ENCODE results near the gene ITIH1.
"Not testable (repeated sequence)": the region's sequence is repeated elsewhere in the genome, so short reads cannot be mapped to it uniquely, and the experiment has no call there.

ITIH1 gene, protein sequence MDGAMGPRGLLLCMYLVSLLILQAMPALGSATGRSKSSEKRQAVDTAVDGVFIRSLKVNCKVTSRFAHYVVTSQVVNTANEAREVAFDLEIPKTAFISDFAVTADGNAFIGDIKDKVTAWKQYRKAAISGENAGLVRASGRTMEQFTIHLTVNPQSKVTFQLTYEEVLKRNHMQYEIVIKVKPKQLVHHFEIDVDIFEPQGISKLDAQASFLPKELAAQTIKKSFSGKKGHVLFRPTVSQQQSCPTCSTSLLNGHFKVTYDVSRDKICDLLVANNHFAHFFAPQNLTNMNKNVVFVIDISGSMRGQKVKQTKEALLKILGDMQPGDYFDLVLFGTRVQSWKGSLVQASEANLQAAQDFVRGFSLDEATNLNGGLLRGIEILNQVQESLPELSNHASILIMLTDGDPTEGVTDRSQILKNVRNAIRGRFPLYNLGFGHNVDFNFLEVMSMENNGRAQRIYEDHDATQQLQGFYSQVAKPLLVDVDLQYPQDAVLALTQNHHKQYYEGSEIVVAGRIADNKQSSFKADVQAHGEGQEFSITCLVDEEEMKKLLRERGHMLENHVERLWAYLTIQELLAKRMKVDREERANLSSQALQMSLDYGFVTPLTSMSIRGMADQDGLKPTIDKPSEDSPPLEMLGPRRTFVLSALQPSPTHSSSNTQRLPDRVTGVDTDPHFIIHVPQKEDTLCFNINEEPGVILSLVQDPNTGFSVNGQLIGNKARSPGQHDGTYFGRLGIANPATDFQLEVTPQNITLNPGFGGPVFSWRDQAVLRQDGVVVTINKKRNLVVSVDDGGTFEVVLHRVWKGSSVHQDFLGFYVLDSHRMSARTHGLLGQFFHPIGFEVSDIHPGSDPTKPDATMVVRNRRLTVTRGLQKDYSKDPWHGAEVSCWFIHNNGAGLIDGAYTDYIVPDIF

DNA sequence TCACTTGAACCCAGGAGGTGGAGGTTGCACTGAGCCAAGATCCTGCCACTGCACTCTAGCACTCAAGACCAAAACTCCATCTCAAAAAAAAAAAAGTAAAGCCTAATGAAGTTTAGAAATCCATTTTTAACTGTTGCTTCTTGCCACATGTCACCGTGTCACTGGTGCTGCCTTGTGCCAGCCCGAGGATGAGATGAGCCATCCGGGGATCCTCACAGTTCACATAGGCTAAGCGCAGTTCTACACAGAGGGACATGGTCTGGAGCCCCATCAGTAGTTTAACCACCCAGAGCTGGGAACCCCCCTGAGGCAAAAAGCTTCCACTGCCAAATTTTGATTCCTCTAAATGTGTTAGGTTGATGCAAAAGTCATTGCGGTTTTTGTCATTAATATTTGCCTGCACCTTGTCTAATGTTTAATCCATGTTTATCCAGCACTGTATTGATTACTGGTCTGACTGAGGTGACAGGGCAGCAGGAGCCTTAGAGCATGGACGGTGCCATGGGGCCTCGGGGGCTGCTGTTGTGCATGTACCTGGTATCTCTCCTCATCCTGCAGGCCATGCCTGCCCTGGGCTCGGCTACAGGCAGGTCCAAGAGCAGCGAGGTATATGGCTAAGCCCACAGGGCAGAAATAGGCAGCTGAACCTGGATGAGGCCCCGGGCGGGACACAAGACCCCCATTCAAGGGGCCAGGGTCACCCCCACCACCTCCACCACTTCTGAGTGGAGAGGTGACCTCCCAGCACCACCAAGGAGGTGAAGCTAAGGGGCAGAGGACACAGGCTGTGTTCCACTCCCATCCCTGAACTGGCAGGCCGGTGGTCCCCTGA is at the start of gene ITIH1:
Gene ITIH1, plus strand, starts transcription at position 473 of the 832 bp plus-strand sequence. Its CDS starts 17 bp downstream, at position 490.
- no peak for DNase-seq (ENCODE audit: low read depth)
- TF ChIP-seq, protein P1, sequence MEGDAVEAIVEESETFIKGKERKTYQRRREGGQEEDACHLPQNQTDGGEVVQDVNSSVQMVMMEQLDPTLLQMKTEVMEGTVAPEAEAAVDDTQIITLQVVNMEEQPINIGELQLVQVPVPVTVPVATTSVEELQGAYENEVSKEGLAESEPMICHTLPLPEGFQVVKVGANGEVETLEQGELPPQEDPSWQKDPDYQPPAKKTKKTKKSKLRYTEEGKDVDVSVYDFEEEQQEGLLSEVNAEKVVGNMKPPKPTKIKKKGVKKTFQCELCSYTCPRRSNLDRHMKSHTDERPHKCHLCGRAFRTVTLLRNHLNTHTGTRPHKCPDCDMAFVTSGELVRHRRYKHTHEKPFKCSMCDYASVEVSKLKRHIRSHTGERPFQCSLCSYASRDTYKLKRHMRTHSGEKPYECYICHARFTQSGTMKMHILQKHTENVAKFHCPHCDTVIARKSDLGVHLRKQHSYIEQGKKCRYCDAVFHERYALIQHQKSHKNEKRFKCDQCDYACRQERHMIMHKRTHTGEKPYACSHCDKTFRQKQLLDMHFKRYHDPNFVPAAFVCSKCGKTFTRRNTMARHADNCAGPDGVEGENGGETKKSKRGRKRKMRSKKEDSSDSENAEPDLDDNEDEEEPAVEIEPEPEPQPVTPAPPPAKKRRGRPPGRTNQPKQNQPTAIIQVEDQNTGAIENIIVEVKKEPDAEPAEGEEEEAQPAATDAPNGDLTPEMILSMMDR (conservative IDR thresholded peaks at IDR 0.05; ENCODE audit: low read depth, low read length) = no peak
- H3K4me3 ChIP-seq (ENCODE audit: low read length) = no peak within 1 kb of the TSS

- DNase-seq (ENCODE audit: low read depth) = not testable (repeated sequence)
Observed at GRCh38 chr3:52728753-52729152, 48.6 kb upstream of the ITIH1 start.

DNA sequence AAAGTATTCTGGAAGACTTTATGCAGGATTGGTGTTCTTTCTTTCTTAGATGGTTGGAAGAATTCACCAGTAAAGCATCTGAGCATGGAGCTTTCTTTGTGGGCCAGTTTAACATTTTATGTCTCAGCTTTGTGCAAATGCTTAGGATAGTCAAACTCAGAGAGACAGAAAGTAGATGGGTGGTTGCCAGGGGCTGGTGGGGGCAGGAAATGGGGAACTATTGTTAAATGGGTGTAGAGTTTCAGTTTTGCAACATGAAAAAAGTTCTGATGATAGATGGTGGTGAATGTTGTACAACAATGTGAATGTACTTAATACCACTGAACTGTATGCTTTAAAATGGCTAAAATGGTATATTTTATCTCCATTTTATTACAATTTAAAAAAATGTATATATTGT is 46.7 kb upstream of the ITIH1 start:
- no peak overlapping the region for H3K4me3 ChIP-seq (ENCODE audit: low read length)
- no peak for DNase-seq (ENCODE audit: low read depth)
- TF ChIP-seq, protein P1 (conservative IDR thresholded peaks at IDR 0.05; ENCODE audit: low read depth, low read length) = no peak

More at GRCh38 chr3:52728753-52729152, 48.6 kb upstream of the ITIH1 start:
- H3K4me3 ChIP-seq (ENCODE audit: low read length) = not testable (repeated sequence)

- TF ChIP-seq, protein P1 (conservative IDR thresholded peaks at IDR 0.05; ENCODE audit: low read depth, low read length) = no peak
- DNase-seq (ENCODE audit: low read depth) = no peak
- no peak overlapping the region for H3K4me3 ChIP-seq (ENCODE audit: low read length)
Observed at GRCh38 chr3:52731590-52731989, 45.8 kb upstream of the ITIH1 start.

GRCh38 chr3:52733256-52733891 is 44.0 kb upstream of the ITIH1 start:
- no peak for DNase-seq (ENCODE audit: low read depth)
- TF ChIP-seq, protein P1 (conservative IDR thresholded peaks at IDR 0.05; ENCODE audit: low read depth, low read length) = no peak
- H3K4me3 ChIP-seq (ENCODE audit: low read length) = no peak overlapping the region

DNA sequence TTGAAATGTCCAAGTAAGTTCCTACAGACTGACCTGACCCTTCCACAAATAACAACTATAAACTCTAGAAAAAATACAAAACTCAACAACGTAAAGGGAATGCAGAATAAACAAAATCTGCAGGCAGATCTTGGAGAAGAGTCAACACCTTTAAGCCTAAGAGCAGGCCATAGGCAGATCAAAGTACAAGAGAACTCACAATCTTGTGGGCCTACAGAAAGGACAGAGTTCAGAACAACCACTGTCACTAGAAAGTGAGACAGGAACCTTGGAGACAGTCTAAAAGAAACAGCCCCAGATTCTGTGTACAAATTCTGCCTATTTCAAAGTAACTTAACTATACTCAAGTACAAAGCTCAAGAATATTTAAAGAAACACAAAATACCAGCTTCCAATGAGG is 37.7 kb upstream of the ITIH1 start:
- H3K4me3 ChIP-seq (ENCODE audit: low read length) = no peak overlapping the region
- DNase-seq (ENCODE audit: low read depth) = no peak
- TF ChIP-seq, protein P1 (conservative IDR thresholded peaks at IDR 0.05; ENCODE audit: low read depth, low read length) = no peak
